GM12873 (cell line): ENCODE measurements around the gene LCOR.

ENCODE experiments used
- TF ChIP-seq, protein P1 (sequence below): IDR thresholded peaks from 2 replicates; pipeline ENCODE4 v1.5.1; 2012; ENCODE audit warnings: low read depth, mild to moderate bottlenecking, moderate library complexity, low read length, control low read depth; ENCODE audit not compliant: insufficient read depth; ENCODE audit errors: missing control alignments

Gene LCOR

DNA sequence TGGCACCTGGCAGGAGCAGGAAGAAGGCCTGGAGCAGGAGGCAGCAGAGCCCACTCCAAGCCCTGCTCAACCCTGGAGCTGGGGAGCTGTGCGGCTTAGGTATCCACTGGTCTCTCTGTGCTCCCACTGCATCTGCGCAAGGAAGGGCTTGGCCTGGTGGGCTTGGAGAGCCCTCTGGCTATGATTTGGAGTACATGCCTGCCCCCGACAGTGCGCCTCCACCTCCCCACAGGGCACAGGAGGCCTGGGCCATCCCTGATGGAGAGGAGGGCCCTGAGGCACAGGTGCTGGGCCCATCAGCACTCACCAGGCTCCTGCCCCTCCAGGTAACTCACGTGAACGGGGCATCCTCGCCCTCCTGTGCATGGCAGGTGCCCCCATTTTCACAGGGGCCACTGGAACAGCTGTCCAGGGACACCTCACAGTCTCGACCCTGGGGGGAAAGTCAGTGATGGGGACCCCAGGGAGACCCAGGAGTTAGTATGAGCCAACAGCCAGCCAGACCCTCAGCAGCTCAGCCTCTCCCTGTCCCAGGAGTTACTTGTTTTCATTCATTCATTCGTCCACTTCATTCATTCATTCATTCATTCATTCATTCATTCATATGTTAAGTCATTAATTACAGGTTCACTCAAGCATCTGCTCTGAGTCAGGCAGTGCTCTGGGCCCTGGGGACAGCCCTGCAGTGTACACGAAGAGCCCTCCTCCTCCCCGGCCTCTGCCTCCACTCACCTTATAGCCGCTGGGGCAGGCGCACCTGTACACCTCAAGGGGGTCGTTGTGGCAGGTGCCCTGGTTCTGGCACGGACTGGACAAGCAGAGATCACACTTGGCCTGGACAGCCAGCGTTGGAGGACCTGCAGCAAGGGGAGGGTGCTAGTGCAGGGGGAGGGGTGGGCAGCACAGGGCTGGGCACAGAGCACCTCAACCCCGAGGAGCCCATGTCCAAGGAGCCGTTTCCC, 186.4 kb downstream of the LCOR start:
- TF ChIP-seq, protein P1, sequence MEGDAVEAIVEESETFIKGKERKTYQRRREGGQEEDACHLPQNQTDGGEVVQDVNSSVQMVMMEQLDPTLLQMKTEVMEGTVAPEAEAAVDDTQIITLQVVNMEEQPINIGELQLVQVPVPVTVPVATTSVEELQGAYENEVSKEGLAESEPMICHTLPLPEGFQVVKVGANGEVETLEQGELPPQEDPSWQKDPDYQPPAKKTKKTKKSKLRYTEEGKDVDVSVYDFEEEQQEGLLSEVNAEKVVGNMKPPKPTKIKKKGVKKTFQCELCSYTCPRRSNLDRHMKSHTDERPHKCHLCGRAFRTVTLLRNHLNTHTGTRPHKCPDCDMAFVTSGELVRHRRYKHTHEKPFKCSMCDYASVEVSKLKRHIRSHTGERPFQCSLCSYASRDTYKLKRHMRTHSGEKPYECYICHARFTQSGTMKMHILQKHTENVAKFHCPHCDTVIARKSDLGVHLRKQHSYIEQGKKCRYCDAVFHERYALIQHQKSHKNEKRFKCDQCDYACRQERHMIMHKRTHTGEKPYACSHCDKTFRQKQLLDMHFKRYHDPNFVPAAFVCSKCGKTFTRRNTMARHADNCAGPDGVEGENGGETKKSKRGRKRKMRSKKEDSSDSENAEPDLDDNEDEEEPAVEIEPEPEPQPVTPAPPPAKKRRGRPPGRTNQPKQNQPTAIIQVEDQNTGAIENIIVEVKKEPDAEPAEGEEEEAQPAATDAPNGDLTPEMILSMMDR = no peak

DNA sequence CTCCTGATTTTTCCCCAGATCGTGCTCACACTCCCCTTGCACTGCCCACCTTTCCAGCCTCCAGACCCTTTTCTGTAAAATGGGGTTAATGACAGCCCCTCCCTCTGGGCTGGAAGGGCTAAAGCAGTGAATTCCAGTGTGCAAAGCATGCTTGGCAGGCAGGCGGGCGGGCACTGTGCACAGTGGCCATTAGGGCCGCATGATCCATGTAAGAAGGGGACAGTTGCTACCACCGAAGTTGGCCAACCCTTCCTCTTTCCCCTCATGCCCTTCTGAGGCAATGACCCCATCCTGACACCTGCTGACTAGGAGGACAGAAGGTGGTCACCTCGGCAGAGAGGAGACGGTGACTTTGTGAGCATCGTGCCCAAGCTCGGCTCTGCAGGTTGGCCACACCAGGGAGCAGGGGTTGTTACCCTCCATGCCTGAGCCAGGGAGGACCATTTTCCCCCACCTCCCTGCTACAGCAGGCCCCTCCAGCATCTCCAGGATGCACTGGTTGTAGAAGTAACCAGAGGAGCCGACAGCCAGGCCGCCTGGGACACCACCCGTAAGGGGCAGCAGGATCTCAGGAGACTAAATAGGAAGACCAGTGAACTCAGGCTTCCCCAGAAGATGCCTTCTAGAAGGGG, 187.2 kb downstream of the LCOR start:
- TF ChIP-seq, protein P1 = no peak

DNA sequence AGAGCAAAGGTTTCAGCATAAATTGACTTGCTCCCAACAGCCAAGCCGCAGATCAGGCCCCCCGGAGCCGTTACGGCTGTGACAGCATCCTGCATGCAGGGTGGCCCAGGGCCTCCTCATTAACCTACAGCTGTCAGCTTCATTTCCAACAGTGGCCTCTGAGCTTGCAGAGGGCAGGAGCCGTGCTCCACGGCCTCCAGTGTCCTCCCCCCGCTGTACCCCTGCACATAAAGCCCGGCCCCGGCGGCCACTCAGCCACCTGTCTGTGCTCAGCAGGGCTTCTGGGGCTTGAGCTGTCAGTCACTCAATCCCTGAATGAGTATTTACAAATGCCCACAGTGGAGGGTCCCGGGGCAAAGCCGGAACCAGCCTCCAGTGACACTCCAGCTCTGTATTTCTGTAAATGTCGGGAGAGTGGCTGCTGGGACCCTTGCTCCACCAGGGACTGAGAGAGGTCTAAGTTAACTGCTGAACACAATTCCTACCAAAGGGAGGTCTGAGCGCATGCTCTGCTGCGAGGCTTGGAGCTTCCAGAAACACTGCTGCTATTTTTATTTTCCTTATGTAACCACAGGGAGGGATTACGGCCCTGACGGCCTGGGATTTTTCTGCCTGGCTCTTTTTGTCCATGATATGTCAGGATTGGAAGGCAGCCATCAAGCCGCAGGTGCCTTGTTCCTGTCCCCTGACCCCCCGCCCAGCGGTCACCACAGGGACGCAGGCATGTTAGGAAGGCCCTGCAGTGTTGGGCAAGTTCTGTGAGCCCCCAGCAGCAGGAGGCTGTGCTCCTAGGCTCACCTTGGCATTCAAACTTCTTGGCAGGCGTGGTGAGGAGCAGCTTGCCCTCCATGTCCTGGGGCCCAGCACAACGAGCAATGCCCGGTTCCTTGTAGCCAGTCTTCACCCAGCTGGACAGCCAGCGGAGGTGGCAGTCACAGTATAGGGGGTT, 188.6 kb downstream of the LCOR start:
- TF ChIP-seq, protein P1 = no peak

DNA sequence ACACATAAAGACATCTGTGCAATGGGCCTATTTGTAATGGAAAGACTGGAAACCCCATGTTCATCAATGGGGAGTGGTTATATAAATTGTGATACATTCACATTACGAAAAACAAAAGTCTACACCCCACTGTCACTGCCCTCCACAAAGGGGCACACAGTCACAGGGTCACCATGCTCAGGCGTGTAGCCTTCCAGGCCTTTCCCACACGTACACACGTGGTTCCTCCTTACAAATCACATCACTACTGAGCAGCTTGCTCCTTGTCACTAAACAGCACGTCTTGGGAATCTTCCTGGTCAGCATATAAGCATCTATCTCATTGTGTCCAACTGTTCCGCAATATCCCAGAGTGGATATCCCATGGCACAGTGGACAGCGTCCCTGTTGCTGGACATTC, 190.5 kb downstream of the LCOR start:
- TF ChIP-seq, protein P1 = no peak

DNA sequence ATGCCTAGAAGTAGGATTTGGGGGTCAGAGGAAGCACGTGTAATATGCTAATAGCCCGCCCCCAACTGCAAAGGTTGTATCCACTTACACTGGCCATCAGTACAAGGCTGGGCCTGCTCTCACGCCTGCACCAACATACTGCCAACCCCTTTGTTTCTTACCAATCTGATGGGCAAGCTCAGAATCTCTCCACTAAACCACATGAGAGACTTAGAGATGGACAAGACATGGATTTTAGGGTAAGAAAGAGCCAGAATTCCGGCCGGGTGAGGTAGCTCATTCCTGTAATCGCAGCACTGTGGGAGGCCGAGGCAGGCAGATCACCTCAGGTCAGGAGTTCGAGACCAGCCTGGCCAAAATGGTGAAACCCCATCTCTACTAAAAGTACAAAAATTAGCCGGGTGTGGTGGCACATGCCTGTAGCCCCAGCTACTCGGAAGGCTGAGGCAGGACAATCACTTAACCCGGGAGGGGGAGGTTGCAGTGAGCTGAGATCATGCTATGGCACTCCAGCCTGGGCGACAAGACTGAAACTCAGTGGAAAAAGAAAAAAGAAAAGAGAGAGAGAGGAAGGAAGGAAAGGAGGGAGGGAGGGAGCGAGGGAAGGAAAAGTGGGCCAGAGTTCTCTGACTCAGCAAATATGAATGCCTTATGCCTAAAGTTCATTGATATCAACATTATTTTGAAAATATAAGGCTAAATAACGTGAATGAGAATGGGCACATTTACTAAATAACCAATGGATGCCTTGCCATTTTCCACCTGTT, 191.5 kb downstream of the LCOR start:
- TF ChIP-seq, protein P1 = no peak

DNA sequence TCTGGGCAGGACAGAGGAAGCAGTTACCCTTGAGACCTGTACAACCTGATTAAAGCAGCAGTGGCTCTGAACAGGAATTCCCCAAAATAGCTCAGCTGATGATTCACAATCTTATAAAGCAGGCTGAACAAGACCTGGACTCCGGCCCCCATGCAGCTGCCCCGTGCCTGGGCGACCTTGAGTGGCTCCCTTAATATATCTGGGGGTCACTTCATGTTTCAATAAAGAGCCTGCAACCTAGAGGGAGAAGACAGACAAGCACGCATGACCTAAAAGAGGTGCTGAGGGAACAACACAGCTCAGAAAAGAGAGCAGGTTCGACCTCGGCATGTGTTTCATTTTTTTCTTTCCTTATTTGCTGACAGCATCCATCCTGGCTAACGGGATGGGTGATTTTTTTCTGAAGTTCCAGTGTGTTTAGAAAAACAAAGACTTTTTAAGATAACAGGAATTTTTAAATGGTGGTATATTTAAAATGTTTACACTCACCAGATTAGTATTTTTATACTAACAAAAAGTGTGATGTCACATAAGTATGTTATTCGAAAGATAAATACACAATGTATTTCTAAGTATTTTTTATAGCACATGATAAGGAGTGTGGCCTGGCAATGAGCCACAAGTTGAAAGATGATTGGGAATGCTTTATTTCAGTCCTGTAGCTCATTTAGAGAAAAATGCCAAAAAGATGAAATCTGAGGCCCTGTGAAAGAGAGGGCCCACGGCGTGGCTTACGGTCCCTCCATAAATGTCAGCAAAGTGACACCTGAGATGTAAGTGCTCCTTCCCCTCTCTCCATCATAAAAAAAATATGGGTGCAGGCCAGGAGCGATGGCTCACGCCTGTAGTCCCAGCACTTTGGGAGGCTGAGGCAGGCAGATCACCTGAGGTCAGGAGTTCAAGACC, 192.3 kb downstream of the LCOR start:
- TF ChIP-seq, protein P1 = no peak
